GM19455 (cell line): ENCODE measurements around the gene ACAA1.
"Not testable (repeated sequence)": the region's sequence is repeated elsewhere in the genome, so short reads cannot be mapped to it uniquely, and the experiment has no call there.

Experiments
- ATAC-seq: cut with Tn5 transposase; IDR thresholded peaks from one replicate; pipeline ENCODE4 v1.9.1; 2021; ENCODE audit not compliant: unreplicated experiment

Gene ACAA1

GRCh38 chr3:38107911-38108648 is 28.8 kb downstream of the ACAA1 start:
- ATAC-seq = no peak

GRCh38 chr3:38105525-38105924 is 31.4 kb downstream of the ACAA1 start:
- ATAC-seq = no peak

- no peak for ATAC-seq
Observed at GRCh38 chr3:38102444-38102814, 34.5 kb downstream of the ACAA1 start.

GRCh38 chr3:38101811-38102443 is 35.0 kb downstream of the ACAA1 start:
- ATAC-seq = no peak

- ATAC-seq = no peak
Observed at GRCh38 chr3:38100498-38100897, 36.4 kb downstream of the ACAA1 start.

GRCh38 chr3:38099518-38099917 is 37.4 kb downstream of the ACAA1 start:
- no peak for ATAC-seq

- no peak for ATAC-seq
Observed at GRCh38 chr3:38098376-38098723, 38.6 kb downstream of the ACAA1 start.

GRCh38 chr3:38097446-38098375 is 39.2 kb downstream of the ACAA1 start:
- ATAC-seq = no peak

GRCh38 chr3:38095669-38096483 is 41.1 kb downstream of the ACAA1 start:
- ATAC-seq = no peak

GRCh38 chr3:38094999-38095398 is 41.9 kb downstream of the ACAA1 start:
- ATAC-seq = no peak

GRCh38 chr3:38090453-38090852 is 46.5 kb downstream of the ACAA1 start:
- ATAC-seq = no peak

- no peak for ATAC-seq
Observed at GRCh38 chr3:38089163-38089562, 47.8 kb downstream of the ACAA1 start.

GRCh38 chr3:38088126-38089078 is 48.5 kb downstream of the ACAA1 start:
- no peak for ATAC-seq

GRCh38 chr3:38087278-38087677 is 49.6 kb downstream of the ACAA1 start:
- not testable (repeated sequence) for ATAC-seq

- ATAC-seq = no peak
Observed at GRCh38 chr3:38086496-38086895, 50.4 kb downstream of the ACAA1 start.

GRCh38 chr3:38085943-38086324 is 51.0 kb downstream of the ACAA1 start:
- no peak for ATAC-seq

GRCh38 chr3:38085311-38085942 is 51.5 kb downstream of the ACAA1 start:
- no peak for ATAC-seq

- no peak for ATAC-seq
Observed at GRCh38 chr3:38084334-38085310, 52.3 kb downstream of the ACAA1 start.
